Fibroblast of skin of left biceps (primary cell): Measurements from ENCODE around the gene ERC1.
"Not testable (repeated sequence)": the region's sequence is repeated elsewhere in the genome, so short reads cannot be mapped to it uniquely, and the experiment has no call there.

Source experiments
- DNase-seq, 2 experiments: peaks; one replicate each; pipeline ENCODE4 v3.0.0-alpha.2; 2013; ENCODE audit warnings: low read depth in 2 of 2

Gene ERC1

DNA sequence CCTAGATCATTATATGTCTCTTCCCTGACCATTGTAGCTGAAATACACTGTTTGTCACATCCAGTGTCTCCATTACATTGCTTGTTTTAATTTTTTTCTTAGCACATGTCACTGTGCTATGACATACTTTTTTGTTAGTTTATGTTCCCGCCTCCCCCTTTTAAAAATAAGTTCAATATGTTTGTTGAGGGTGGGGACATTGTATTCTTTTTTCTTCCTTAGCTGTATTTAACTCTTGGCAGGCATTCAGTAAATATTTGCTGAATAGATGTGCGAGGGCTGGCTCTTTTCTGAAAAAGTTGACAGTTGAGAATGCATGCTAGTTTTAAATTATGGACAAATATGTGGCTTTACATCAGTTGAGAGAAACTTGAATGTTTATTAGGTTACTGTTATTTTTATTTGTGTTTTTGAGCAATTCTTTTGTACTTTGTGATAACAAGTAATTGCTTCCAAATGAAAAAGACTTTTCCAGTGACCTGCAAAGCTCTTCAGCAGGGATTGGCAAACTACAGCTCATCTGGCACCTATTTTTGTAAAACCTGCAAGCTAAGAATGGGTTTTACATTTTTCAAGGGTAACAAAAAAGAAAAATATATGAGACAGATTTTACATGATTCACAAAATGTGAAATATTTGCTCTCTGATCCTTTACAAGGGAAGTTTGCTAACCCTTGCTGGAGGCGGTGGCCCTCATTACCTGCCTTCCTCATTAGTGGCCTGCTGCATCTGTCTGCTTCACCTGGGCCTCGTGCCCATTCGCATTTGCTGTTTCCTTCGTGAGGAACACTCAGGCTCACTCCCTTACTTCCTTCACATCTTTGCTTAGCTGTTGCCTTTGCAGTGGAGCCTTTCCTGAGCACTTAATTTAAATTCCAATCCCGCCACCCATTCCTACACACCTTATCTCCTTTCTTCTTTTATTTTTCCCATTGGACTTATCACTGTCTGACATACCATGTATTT lies 229.4 kb downstream of the ERC1 start:
- DNase-seq, result no peak

GRCh38 chr12:1222858-1223639 lies 232.0 kb downstream of the ERC1 start:
- no peak for DNase-seq

DNA sequence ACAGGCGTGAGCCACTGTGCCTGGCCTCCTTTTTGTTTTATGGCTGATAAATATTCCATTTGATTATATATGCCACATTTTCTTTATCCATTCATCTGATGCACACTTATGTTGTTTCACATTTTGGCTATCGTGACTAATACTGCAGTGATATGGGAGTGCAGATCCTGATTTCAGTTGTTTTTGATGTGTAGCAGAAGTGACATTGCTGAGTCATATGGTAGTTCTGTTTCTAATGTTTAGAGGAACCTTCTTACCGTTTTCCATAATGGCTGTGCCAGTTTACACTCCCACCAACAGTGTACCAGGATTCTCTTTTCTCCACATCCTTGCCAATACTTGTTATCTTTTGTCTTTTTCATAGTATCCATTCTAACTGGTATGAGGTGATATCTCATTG lies 235.9 kb downstream of the ERC1 start:
- no peak for DNase-seq

GRCh38 chr12:1234073-1234472 lies 243.1 kb downstream of the ERC1 start:
- no peak for DNase-seq

- peak; percentile 28 to 31 for DNase-seq
Measured at GRCh38 chr12:1246637-1247036, 255.6 kb downstream of the ERC1 start.

DNA sequence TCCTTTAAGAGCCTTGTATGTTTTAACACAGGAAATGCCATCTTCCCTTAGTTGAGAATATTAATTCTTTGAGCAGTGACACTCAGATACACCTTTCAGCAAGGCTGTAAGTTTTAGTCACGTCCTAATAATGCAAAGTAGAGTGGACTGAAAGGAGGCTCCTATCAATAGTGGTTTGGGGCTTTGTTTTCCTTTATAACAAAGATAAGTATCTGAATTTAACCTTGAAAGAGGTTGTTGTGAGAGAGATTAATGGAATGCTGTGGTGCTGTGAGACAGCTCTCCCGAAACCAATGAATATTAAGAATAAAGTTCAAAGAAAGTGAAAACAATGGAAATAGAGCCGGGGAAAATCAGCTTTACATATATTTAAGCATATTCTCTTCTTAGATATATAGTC lies 259.6 kb downstream of the ERC1 start:
- no peak for DNase-seq

DNA sequence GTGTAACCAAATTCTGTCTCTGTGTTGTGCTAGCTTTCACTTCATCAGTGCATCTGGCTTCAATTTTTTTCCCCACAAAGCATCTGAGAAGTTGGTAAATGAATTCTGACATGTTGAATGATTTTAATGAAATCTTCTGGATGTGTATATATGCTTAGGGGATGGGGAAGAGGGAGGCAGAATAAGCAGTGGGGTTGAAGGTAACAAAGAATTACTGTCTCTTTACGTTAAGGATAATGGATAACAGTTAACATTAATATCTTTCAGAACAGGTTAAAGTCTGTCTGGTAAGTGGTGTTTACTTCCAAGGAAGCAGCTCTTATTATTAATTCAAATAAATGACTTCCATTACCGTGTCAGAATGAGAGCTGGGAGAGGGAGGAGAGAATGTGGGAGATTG lies 261.7 kb downstream of the ERC1 start:
- no peak for DNase-seq

- not testable (repeated sequence) for DNase-seq
Measured at GRCh38 chr12:1255125-1255524, 264.1 kb downstream of the ERC1 start.

DNA sequence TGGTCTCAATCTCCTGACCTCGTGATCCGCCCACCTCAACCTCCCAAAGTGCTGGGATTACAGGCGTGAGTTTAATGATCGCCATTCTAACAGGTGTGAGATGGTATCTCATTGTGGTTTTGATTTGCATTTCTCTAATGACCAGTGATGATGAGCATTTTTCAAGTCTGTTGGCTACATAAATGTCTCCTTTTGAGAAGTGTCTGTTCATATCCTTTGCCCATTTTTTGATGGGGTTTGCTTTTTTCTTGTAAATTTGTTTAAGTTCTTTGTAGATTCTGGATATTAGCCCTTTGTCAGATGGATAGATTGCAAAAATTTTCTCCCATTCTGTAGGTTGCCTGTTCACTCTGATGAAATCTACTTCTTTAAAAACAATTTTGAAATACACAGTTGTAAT lies 264.8 kb downstream of the ERC1 start:
- not testable (repeated sequence) for DNase-seq

DNA sequence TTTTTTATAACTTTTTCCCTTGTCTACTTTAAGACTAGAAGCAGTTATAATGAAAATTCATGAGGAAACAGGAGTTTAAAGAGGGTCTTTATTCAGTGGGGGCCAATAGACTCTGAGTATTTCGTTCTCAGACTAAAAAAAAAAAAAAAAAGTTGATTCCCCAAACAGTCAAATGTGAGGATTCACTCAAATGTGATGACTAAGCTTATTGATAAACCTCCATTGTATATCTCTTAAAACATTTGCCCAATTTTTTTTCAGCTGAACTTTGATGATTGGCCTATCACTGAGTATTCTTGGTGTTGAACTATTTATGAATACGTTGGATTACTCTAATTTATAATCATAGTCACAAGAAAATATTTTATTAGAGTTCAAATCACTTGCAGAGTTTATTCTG lies 265.3 kb downstream of the ERC1 start:
- no peak for DNase-seq

- no peak for DNase-seq
Measured at GRCh38 chr12:1256991-1257390, 266.0 kb downstream of the ERC1 start.

DNA sequence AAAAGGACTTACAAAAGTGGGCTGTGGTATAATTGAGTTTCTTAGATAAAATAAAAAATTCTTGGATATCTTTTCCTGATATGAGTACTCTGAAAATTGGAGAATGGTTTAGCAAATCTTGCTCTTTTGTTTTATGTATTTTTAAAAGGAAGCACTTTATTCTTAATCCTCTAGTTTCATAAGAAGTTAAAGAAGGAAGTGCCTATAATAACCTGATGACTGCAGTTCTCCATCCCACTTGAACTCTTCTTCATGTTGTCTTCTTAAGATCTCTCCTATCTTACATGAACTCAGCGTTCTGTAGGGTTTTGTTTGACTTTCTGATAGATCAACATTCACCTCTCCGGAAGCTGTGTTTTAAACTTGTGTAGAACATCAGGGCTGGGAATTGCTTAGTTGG lies 271.0 kb downstream of the ERC1 start:
- no peak for DNase-seq

- DNase-seq, result no peak
Measured at GRCh38 chr12:1267243-1267642, 276.2 kb downstream of the ERC1 start.

DNA sequence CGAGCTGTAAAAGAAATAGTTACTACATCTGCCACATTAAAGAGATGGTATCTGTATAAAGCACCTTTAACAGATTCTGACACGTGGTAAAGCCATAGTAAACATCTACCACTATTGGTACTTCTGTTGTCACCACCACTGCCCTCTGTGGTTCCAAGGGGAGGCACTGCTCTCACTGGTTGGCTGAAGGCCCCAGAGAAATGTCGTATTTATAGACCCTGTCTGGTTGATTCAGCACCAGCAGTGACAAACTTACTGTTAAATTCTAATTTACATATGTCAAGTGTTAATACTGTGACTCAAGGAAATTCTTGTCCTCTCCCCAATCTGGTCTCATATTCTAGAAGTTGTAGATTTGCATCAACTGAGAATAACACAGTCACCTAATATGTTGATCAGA lies 281.1 kb downstream of the ERC1 start:
- no peak for DNase-seq

DNA sequence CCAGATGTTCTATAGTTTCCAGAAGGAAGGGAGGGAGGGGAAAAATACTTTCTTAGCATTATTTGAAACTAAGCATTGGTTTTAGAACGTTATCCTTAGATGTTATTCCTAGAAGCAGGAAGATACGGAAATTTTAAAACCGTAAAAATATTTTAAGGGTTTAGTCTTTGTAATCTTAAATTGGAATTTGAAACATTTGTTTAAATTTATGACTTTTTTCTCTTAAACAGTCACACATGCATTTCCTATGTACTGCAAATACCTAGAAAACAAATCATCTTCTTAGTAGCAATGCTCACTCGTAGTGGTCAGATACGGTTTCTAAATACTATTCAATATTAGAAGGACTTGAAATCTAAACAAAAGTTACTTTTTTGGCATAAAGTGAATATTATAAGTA lies 282.0 kb downstream of the ERC1 start:
- DNase-seq, result peak in 1 of 2 experiments; percentile 18

GRCh38 chr12:1277905-1278304 lies 286.9 kb downstream of the ERC1 start:
- DNase-seq, result no peak

- no peak for DNase-seq
Measured at GRCh38 chr12:1279050-1279449, 288.0 kb downstream of the ERC1 start.

- no peak for DNase-seq
Measured at GRCh38 chr12:1280059-1280458, 289.0 kb downstream of the ERC1 start.

DNA sequence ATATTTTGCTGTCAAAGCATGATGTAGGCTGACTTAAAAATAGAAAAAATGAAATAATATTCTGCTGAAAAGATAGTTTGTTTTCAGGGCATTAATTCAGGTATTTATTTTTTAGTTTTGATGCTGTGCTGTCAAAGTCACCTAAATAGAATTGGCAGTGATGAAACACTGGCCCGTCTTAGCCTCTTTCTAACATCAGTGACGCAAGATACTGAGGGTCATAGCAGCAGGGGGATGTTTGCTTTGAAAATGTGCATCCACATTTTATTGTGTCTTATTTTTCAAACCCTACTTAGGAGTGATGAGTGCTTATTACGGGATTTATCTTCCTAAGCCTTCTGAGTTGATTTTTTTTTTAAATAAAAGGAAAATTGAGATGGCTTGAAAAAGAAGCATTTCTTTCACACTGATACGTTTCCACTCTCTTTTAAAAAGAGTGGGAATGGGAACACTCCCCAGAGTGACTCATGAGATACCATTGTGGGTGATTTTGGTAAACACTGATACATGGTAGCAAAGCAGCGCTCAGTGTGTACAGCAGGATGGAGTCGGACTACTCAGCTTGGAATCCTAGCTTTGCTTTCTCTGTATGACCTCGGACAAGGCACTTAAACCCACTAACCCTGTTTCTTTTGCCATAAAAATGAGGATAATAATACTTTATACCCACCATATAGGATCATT lies 290.8 kb downstream of the ERC1 start:
- peak in 1 of 2 experiments; percentile 9 for DNase-seq

DNA sequence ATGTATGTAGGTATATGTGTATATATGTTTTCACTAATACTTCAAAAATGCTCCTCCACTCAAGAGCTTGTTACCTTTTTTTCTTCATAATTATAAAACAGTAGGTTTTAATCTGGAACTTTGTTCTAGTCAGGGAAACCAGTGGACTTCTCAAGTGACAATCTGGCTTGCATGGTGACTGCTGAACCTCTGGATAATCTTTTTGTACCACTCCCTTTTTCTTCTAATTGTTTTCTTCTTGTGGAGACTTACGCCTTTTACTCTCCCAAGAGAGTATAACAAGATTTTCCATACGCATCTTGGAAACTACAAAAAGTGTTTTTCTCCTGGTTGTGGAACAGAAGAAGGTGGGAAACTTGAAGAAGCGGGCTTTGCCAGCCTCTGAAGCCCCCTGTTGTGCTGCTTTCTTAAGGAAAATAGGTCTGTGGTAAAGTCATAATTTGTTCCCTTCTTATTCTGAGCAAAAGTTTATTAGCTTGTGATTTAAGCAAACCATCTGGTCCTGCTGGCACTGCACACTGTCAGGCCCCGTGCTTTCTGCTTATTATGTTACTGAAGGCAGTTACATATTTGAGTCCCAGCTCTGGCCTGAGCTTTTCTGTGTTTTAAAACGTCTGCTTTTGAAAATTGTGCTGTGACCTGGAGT lies 291.8 kb downstream of the ERC1 start:
- DNase-seq, result no peak

DNA sequence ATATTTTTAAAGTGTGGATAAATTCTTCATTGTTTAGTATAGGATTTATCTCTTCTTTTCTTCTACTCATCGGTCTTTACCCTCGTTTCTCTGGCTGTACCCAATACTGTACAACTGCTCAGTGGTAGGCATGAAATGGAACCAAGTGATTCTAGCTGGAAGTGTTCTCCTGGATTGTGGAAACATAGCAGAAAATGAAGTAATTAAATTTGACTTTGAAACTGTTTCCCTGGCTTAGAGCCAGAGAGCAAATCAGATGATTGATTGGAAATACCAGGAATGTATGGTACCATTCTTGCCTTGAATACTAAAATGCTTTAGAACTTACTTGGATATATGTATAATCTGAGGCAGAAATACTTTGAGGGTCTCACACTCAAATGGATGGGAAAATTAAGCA lies 292.3 kb downstream of the ERC1 start:
- no peak for DNase-seq

DNA sequence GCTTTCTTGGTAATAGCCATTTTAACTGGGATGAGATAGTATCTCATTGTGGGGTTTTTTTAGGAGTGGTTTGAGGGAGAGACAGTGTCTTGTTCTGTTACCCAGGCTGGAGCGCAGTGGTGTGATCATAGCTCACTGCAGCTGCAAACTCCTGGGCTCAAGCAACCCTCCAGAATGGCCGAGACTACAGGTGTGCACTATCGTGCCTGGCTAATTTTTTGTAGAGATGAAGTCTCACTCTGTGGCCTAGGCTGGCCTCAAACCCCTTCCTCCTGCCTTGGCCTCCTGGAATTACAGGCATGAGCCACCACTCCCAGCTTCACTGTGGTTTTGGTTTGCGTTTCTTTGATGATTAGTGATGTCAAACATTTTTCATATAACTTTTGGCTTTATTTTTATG lies 293.6 kb downstream of the ERC1 start:
- DNase-seq, result no peak
